Neural progenitor cell (in vitro differentiated cells): ENCODE measurements around the gene RHOXF2B.

ENCODE experiments used
- EZH2 ChIP-seq: fragments of 200-600 bp; sonication (generic); IDR thresholded peaks from 2 replicates; pipeline ENCODE4 v1.6.1; 2017; ENCODE audit warnings: antibody characterized with exemption, mild to moderate bottlenecking, moderate library complexity
- EZH2phosphoT487 ChIP-seq: fragments of 200-600 bp; sonication (generic); IDR thresholded peaks from 2 replicates; pipeline ENCODE4 v1.6.1; 2017; ENCODE audit warnings: antibody characterized with exemption
- TF ChIP-seq, protein P1 (sequence below): fragments of 200-600 bp; sonication (generic); IDR thresholded peaks from 2 replicates; pipeline ENCODE4 v1.5.1; 2017; ENCODE audit warnings: antibody characterized with exemption, mild to moderate bottlenecking

DNA sequence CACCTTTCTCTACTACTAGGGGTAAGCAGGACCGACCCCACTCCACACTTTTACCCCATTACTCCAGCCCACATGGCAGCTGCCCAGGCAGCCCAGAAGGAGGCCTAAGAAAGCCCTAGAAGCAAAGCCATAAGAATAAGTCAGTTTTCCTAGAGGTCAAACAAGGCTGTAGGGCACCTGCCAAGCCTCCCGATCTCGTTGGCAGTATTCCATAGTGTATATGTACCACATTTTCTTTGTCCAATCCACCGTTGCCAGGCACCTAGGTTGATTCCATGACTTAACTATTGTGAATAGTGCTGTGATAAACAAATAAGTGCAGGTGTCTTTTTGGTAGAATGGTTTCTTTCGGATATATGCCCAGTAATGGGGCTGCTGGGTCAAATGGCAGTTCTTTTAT is 54.2 kb downstream of the RHOXF2B start:
- TF ChIP-seq, protein P1, sequence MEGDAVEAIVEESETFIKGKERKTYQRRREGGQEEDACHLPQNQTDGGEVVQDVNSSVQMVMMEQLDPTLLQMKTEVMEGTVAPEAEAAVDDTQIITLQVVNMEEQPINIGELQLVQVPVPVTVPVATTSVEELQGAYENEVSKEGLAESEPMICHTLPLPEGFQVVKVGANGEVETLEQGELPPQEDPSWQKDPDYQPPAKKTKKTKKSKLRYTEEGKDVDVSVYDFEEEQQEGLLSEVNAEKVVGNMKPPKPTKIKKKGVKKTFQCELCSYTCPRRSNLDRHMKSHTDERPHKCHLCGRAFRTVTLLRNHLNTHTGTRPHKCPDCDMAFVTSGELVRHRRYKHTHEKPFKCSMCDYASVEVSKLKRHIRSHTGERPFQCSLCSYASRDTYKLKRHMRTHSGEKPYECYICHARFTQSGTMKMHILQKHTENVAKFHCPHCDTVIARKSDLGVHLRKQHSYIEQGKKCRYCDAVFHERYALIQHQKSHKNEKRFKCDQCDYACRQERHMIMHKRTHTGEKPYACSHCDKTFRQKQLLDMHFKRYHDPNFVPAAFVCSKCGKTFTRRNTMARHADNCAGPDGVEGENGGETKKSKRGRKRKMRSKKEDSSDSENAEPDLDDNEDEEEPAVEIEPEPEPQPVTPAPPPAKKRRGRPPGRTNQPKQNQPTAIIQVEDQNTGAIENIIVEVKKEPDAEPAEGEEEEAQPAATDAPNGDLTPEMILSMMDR: no peak
- TF ChIP-seq EZH2phosphoT487: no peak
- no peak for TF ChIP-seq EZH2
